Nephron progenitor cell (in vitro differentiated cells): ENCODE data around the gene SLC17A8.
"Not testable (repeated sequence)": the region's sequence is repeated elsewhere in the genome, so short reads cannot be mapped to it uniquely, and the experiment has no call there.

Experiments
- DNase-seq: peaks from one replicate; pipeline ENCODE4 v3.0.0; 2021
- H3K27ac Mint-ChIP-seq: 2 replicates; pipeline ENCODE4 v1.8.0; 2021; ENCODE audit warnings: mild to moderate bottlenecking, moderate library complexity, mixed read lengths
- H3K27me3 Mint-ChIP-seq: 2 replicates; pipeline ENCODE4 v1.8.0; 2021; ENCODE audit warnings: mild to moderate bottlenecking, low read depth, mixed read lengths; ENCODE audit not compliant: poor library complexity
- H3K36me3 Mint-ChIP-seq: 2 replicates; pipeline ENCODE4 v1.8.0; 2021; ENCODE audit warnings: low read depth, mixed read lengths
- H3K4me1 Mint-ChIP-seq: 2 replicates; pipeline ENCODE4 v1.8.0; 2021; ENCODE audit warnings: mixed read lengths
- H3K4me3 Mint-ChIP-seq: 2 replicates; pipeline ENCODE4 v1.8.0; 2021; ENCODE audit warnings: mild to moderate bottlenecking, moderate library complexity, mixed read lengths
- H3K9me3 Mint-ChIP-seq: 2 replicates; pipeline ENCODE4 v1.8.0; 2021; ENCODE audit warnings: mild to moderate bottlenecking, moderate library complexity, mixed read lengths
- TF ChIP-seq, protein P1 (sequence below): fragments of 200-600 bp; sonication (generic); IDR thresholded peaks from 2 replicates; pipeline ENCODE4 v1.5.0; 2021; ENCODE audit warnings: antibody characterized with exemption

The SLC17A8 gene

DNA sequence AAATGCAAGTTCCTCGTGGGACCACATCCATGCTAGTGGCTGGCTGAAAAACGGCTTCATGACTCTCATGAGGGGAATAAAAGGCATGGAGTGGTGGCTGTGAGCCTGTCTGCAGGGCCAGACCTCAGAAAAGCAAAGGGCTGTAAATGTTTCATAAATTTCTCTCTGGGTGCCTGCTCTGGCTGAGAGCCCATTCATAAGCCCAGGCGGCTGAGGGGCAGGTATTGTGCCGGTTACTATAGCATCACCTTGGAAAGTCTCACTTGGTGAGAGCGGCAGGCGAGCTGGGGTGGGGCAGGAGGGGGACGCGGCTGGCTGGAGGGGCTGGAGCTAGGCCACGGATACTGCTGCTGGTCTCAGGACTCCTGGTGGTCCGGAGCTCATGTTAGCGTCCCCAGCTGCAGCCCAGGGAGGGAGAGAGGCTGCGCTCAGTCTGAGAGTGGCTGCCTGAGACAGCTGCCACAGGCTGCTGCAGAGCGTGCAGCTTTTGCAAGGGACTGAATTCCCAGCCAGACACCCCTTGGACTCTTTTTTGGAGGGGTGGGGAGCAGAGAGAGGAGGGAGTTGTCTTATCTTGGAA is at the start of gene SLC17A8:
SLC17A8 (plus strand) TSS at position 431 of the 580 bp plus-strand sequence. CDS start 318 bp downstream, outside the sequence.
- H3K4me3 Mint-ChIP-seq, result peak within 1 kb of the TSS; percentile 62
- no peaks in the 10 kb centered on the region for H3K9me3 Mint-ChIP-seq
- H3K27ac Mint-ChIP-seq, result no peak within 1 kb of the TSS
- H3K4me1 Mint-ChIP-seq, result peaks cover 19% of the 10 kb centered on the region
- TF ChIP-seq, protein P1, sequence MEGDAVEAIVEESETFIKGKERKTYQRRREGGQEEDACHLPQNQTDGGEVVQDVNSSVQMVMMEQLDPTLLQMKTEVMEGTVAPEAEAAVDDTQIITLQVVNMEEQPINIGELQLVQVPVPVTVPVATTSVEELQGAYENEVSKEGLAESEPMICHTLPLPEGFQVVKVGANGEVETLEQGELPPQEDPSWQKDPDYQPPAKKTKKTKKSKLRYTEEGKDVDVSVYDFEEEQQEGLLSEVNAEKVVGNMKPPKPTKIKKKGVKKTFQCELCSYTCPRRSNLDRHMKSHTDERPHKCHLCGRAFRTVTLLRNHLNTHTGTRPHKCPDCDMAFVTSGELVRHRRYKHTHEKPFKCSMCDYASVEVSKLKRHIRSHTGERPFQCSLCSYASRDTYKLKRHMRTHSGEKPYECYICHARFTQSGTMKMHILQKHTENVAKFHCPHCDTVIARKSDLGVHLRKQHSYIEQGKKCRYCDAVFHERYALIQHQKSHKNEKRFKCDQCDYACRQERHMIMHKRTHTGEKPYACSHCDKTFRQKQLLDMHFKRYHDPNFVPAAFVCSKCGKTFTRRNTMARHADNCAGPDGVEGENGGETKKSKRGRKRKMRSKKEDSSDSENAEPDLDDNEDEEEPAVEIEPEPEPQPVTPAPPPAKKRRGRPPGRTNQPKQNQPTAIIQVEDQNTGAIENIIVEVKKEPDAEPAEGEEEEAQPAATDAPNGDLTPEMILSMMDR, result no peak
- H3K27me3 Mint-ChIP-seq, result peaks cover 20% of the 10 kb centered on the region
- H3K36me3 Mint-ChIP-seq, result no peaks in the 10 kb centered on the region
- peak; percentile 63 for DNase-seq

DNA sequence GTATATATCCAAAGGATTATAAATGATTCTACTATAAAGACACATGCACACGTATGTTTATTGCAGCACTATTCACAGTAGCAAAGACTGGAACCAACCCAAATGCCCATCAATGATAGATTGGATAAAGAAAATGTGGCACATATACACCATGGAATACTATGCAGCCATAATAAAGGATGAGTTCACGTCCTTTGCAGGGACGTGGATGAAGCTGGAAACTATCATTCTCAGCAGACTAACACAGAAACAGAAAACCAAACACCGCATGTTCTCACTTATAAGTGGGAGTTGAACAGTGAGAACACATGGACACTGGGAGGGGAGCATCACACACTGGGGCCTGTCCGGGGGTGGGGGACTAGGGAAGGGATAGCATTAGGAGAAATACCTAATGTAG is 48.7 kb upstream of the SLC17A8 start:
- H3K27ac Mint-ChIP-seq, DNase-seq, H3K27me3 Mint-ChIP-seq, H3K4me1 Mint-ChIP-seq, H3K4me3 Mint-ChIP-seq: not testable (repeated sequence)
- H3K36me3 Mint-ChIP-seq, result peaks cover 73% of the 10 kb centered on the region
- H3K9me3 Mint-ChIP-seq, result peaks cover 48% of the 10 kb centered on the region

DNA sequence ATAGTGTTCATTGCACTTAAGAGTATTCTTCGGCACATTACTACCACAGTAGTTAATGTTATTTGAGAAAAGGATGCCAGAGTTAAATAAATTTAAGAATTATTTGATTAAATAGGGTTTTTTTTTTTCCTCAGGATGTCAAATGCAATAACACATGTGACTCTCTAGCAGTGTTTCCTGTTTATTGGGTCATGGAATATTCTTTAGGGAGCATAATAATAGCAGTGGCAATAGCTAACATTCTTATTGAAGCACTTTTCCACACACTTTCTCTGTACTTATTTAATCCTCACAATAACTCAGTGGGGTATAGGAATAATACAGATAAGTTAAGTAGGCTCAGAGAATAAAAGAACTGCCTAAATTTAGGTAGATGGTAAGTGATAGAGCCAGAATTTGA is 45.6 kb upstream of the SLC17A8 start:
- TF ChIP-seq, protein P1, result no peak
- H3K4me3 Mint-ChIP-seq, result no peak overlapping the region

DNA sequence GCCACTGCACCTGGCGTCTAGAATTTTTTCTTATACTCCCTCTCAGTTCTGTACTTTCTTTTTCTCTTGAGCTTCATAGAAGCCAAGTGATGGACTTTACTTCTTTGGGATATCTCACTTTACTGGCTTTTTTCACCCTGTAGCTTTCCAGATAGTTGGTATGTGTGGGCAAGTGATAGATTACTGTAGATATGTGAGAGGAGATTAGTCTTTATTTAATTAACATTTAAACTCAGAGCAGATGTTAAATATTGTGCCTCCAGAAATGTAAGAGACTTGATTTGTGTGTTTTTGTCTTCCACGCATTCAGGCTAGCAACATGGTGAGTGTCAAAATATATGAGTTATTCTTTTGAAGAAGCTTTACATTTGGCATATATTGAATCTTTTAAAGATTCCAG is 39.5 kb upstream of the SLC17A8 start:
- Mint-ChIP-seq H3K4me3 (no peak overlapping the region), H3K27ac (no peak overlapping the region), H3K27me3 (no peaks in the 10 kb centered on the region), H3K4me1 (no peaks in the 10 kb centered on the region), H3K36me3 (peaks cover 65% of the 10 kb centered on the region), H3K9me3 (no peaks in the 10 kb centered on the region)
- no peak for DNase-seq
- TF ChIP-seq, protein P1, result no peak

More for the DNA sequence above, 45.6 kb upstream of the SLC17A8 start:
- Mint-ChIP-seq H3K9me3 (peaks cover 16% of the 10 kb centered on the region), H3K36me3 (peaks cover 58% of the 10 kb centered on the region), H3K27ac (no peak overlapping the region), H3K27me3 (no peaks in the 10 kb centered on the region), H3K4me1 (no peaks in the 10 kb centered on the region)
- DNase-seq, result no peak

DNA sequence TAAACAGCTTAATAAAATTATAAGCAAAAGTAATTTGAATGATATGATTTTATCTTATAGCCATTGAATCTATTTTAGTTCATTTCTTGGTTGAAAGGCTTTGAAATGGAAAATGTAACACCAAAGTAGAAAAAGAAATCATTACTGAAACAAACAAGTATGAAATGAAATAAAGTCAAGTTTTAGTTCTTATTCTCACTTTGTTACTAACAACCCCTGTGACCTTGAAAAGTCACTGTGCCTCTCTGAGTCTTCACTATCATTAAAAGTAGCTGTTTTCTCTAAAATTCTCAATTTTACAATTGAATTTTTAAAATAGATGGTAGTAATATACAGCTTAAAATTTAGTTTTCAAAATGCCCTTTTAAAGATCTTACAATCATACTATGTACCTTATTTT is 32.4 kb upstream of the SLC17A8 start:
- Mint-ChIP-seq H3K36me3 (peaks cover 53% of the 10 kb centered on the region), H3K4me3 (no peak overlapping the region), H3K9me3 (no peaks in the 10 kb centered on the region), H3K27ac (no peak overlapping the region), H3K27me3 (no peaks in the 10 kb centered on the region), H3K4me1 (no peaks in the 10 kb centered on the region)
- no peak for DNase-seq
- TF ChIP-seq, protein P1, result no peak

DNA sequence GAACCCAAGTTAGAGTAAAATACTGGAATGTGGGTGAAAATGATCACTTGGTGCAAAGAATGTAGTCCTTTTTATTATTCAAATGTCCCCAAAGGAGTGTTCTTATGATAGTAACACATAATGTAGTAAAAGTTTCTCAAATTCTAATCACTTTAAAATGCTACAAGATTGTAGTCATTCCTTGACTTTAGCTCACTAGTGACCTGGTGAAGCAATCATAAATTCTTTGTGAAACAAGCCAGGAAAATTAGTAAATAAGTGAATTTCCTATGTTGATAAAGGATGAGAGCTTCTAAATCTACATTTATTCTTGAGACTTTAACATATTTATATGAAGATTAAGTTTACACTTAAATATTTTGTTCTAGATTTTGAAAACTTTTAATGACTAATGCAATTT is 30.7 kb upstream of the SLC17A8 start:
- Mint-ChIP-seq H3K27ac (no peak overlapping the region), H3K9me3 (no peaks in the 10 kb centered on the region), H3K27me3 (no peaks in the 10 kb centered on the region), H3K4me1 (no peaks in the 10 kb centered on the region), H3K4me3 (no peak overlapping the region), H3K36me3 (peaks cover 51% of the 10 kb centered on the region)
- TF ChIP-seq, protein P1, result no peak
- no peak for DNase-seq
